ENCODE data around the gene PERCC1.
A peak's percentile ranks its signal among the peaks of the same experiment; 100 is the strongest.

The PERCC1 gene

GRCh38 chr16:1420111-1420539 lies 10.8 kb upstream of the PERCC1 start:
- H3K27ac ChIP-seq, result peak overlapping the region; percentile 89
- CTCF ChIA-PET, result interaction anchor here (0.7 to 1.1 kb wide), 2 partner anchors 118 to 268 kb away, joined by 3 to 4 read pairs; no protein-coding TSS in a partner anchor
- peak; percentile 20 for DNase-seq (ENCODE audit: low spot score)
- POLR2A ChIA-PET (ENCODE audit: low non-redundant PET), result interaction anchor here (0.7 to 1.5 kb wide), 5 partner anchors 9 to 192 kb away, joined by 3 to 8 read pairs (median 4); partner anchors contain the start of genes CRAMP1 and IFT140
- no peak for TF ChIP-seq CTCF (conservative IDR thresholded peaks at IDR 0.05; ENCODE audit: low read depth)

- no peak for DNase-seq (ENCODE audit: low spot score)
- ChIA-PET CTCF (no interaction called here), POLR2A (ENCODE audit: low non-redundant PET) (no interaction called here)
- peak overlapping the region; percentile 89 for H3K27ac ChIP-seq
- no peak for TF ChIP-seq CTCF (conservative IDR thresholded peaks at IDR 0.05; ENCODE audit: low read depth)
Observed at GRCh38 chr16:1422076-1422475, 8.8 kb upstream of the PERCC1 start.

GRCh38 chr16:1424028-1424427 lies 6.8 kb upstream of the PERCC1 start:
- TF ChIP-seq CTCF (conservative IDR thresholded peaks at IDR 0.05; ENCODE audit: low read depth), result no peak
- no peak overlapping the region for H3K27ac ChIP-seq
- no peak for DNase-seq (ENCODE audit: low spot score)
- ChIA-PET CTCF (no interaction called here), POLR2A (ENCODE audit: low non-redundant PET) (no interaction called here)

- ChIA-PET POLR2A (ENCODE audit: low non-redundant PET) (no interaction called here), CTCF (interaction anchor here (0.7 kb wide), 1 partner anchor 501 kb away, joined by 3 read pairs; no protein-coding TSS in a partner anchor)
- peak overlapping the region; percentile 21 for H3K27ac ChIP-seq
- no peak for TF ChIP-seq CTCF (conservative IDR thresholded peaks at IDR 0.05; ENCODE audit: low read depth)
- DNase-seq (ENCODE audit: low spot score), result no peak
Observed at GRCh38 chr16:1425616-1426370, 5.1 kb upstream of the PERCC1 start.

- no peak overlapping the region for H3K27ac ChIP-seq
- DNase-seq (ENCODE audit: low spot score), result no peak
- no peak for TF ChIP-seq CTCF (conservative IDR thresholded peaks at IDR 0.05; ENCODE audit: low read depth)
- ChIA-PET CTCF (no interaction called here), POLR2A (ENCODE audit: low non-redundant PET) (no interaction called here)
Observed at GRCh38 chr16:1426734-1427471, 4.0 kb upstream of the PERCC1 start.

- DNase-seq (ENCODE audit: low spot score), result no peak
- TF ChIP-seq CTCF (conservative IDR thresholded peaks at IDR 0.05; ENCODE audit: low read depth), result no peak
- CTCF ChIA-PET, result interaction anchor here (0.7 kb wide), 1 partner anchor 151 kb away, joined by 3 read pairs; no protein-coding TSS in a partner anchor
- no peak overlapping the region for H3K27ac ChIP-seq
- POLR2A ChIA-PET (ENCODE audit: low non-redundant PET), result no interaction called here
Observed at GRCh38 chr16:1427473-1428461, 3.1 kb upstream of the PERCC1 start.
